Measurements from ENCODE around the gene CD44.

Gene CD44

DNA sequence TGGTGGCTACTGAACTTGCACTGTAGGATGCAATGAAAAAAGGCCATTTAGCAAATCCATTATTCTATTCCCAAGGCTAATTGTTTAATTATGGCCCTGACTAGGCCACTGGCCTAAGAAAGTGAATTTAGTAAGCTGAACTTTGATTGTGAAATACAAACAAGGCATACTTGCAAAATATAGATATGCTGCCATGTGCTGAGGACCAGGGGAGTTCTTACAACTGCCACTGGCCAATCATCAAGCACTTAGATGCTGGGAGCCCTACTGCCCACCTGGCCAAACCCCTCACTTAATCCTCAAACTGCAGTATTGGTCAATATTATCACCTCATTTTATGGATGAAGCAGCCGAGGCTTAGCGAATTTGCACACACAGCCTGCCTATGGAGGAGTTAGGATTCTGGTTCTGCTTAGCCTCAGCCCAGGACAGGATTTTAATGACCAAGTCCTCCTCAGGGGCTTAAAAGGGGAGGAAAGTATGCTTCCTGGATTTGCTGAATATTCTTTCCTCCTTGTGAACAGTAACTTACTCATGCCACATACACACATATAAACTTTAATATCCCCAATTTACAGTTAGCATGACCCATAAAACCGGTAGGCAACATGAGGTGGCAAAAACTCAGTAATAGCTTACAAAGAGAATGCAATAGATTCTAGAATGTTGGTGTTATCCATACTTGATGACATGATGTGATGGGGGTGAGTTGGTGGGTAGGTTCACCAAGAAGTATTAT is 39.3 kb downstream of the CD44 start:
- TF ChIP-seq CTCF (IDR thresholded peaks at IDR 0.05; ENCODE audit: control insufficient read depth, insufficient read depth, low read depth, low read length, missing control alignments): no peak
- DNase-seq (ENCODE audit: low read depth): no peak
- no peak overlapping the region for H3K4me3 ChIP-seq (ENCODE audit: control insufficient read depth, low read depth, low read length)

GRCh38 chr11:35178873-35179272 is 39.9 kb downstream of the CD44 start:
- no peak overlapping the region for H3K4me3 ChIP-seq (ENCODE audit: control insufficient read depth, low read depth, low read length)
- DNase-seq (ENCODE audit: low read depth): no peak
- no peak for TF ChIP-seq CTCF (IDR thresholded peaks at IDR 0.05; ENCODE audit: control insufficient read depth, insufficient read depth, low read depth, low read length, missing control alignments)

DNA sequence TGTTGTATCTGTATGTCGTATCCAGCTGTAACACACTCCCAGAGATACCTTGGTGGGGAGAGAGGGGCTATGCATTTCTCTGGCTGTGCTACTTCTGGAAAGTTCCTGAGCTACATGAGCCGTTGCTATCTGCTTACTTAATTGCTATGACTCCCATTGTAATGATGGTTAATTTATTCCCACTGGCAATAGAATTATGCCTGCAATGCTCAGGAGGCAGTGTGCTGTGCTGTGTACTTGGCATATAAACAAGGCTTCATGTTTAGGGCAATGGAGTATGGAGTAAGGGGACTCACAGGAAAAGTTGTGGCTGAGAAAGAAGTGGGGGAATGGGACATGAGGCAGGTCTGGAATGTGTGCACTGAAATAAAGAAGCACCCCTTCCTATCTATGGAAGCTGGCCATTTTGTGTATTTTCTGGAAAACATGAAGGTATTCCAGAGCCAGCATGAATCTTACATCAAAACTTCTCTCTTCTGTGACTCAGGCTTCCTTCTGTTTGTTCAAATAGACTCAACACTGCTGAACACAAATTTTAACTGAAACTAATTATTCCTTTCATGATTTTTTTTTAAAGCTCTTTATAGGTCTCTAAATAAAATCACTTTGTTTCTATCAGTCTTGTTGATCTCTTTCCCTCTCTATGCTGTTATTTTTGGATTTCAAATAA is 40.6 kb downstream of the CD44 start:
- TF ChIP-seq CTCF (IDR thresholded peaks at IDR 0.05; ENCODE audit: control insufficient read depth, insufficient read depth, low read depth, low read length, missing control alignments): no peak

GRCh38 chr11:35180317-35181233 is 41.6 kb downstream of the CD44 start:
- TF ChIP-seq CTCF (IDR thresholded peaks at IDR 0.05; ENCODE audit: control insufficient read depth, insufficient read depth, low read depth, low read length, missing control alignments): no peak
- DNase-seq (ENCODE audit: low read depth): peak; percentile 42
- no peak overlapping the region for H3K4me3 ChIP-seq (ENCODE audit: control insufficient read depth, low read depth, low read length)

More for the DNA sequence above, 40.6 kb downstream of the CD44 start:
- no peak overlapping the region for H3K4me3 ChIP-seq (ENCODE audit: control insufficient read depth, low read depth, low read length)
- no peak for DNase-seq (ENCODE audit: low read depth)

GRCh38 chr11:35182317-35182939 is 43.5 kb downstream of the CD44 start:
- no peak for DNase-seq (ENCODE audit: low read depth)
- TF ChIP-seq CTCF (IDR thresholded peaks at IDR 0.05; ENCODE audit: control insufficient read depth, insufficient read depth, low read depth, low read length, missing control alignments): no peak
- H3K4me3 ChIP-seq (ENCODE audit: control insufficient read depth, low read depth, low read length): no peak overlapping the region

DNA sequence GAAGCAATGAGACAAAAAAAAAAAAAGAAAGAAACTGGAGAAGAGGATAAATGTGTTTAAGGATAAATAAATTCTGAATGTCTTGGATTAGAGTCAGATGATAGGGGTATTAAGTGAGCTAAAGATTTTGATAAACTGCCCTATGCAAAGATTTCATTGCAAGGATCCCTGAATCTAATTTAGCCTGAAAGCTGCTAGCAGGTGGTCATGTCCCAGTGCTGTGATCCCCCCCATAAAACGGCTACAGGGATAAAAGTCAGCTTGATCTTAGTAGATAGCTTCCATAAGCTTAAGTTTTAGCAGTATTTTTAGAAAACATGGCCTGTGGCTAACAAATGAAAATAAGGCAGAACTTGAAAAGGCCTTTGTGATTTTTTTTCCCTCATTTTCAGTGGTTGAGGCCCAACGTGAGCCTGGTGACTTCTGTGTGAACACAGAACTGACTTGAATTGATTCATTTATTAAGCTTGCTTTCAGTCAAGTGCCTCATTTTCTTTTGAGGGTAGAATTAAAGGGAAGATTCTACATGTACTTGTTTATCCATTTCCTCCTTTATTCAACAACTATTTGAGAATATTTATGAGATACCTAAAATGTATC is 44.5 kb downstream of the CD44 start:
- no peak for TF ChIP-seq CTCF (IDR thresholded peaks at IDR 0.05; ENCODE audit: control insufficient read depth, insufficient read depth, low read depth, low read length, missing control alignments)
- no peak overlapping the region for H3K4me3 ChIP-seq (ENCODE audit: control insufficient read depth, low read depth, low read length)
- no peak for DNase-seq (ENCODE audit: low read depth)
